Stomach (tissue), 4 donors: ENCODE data around the gene SRGAP2B.
"Not testable (repeated sequence)": the region's sequence is repeated elsewhere in the genome, so short reads cannot be mapped to it uniquely, and the experiment has no call there.

Experiments used
- CTCF ChIP-seq, 7 experiments: fragments of 450-650 bp in 4 of 7; fragments of 200-600 bp in 3 of 7; sonication (generic) in 3 of 7; IDR thresholded peaks; one replicate each; pipeline ENCODE4 v1.5.1; 2016 to 2019; ENCODE audit warnings: antibody characterized with exemption in 7 of 7, control low read depth in 2 of 7, mild to moderate bottlenecking in 1 of 7
- EP300 ChIP-seq: sonication (generic); formaldehyde crosslinking; IDR thresholded peaks from one replicate; pipeline ENCODE4 v1.6.1; 2017; ENCODE audit warnings: antibody characterized with exemption

GRCh38 chr1:145009928-145010327, 85.2 kb downstream of the SRGAP2B start:
- not testable (repeated sequence) for TF ChIP-seq CTCF (IDR thresholded peaks at IDR 0.05); EP300
